PFSK-1 (cell line): ENCODE data around the gene VIL1.

Experiments
- POLR2AphosphoS5 ChIP-seq: IDR thresholded peaks from 2 replicates; pipeline ENCODE4 v1.6.1; 2012; ENCODE audit warnings: low read depth, mild to moderate bottlenecking, control low read depth, low read length, moderate library complexity
- SIN3A ChIP-seq: IDR thresholded peaks from 2 replicates; pipeline ENCODE4 v1.6.1; 2012; ENCODE audit warnings: mild to moderate bottlenecking, low read length, moderate library complexity, borderline replicate concordance; ENCODE audit not compliant: insufficient read depth
- TAF1 ChIP-seq: IDR thresholded peaks from 2 replicates; pipeline ENCODE4 v1.6.1; 2012; ENCODE audit warnings: low read length, control low read depth, borderline replicate concordance; ENCODE audit not compliant: insufficient read depth

GRCh38 chr2:218400930-218401881, 17.7 kb upstream of the VIL1 start:
- TF ChIP-seq TAF1 (no peak), POLR2AphosphoS5 (no peak), SIN3A (no peak)
